ENCODE data around the gene STARD8. TPM values are rescaled to one million over a fixed set of nuclear protein-coding genes. Genes with fewer than 3 reads are reported as not detected.
"Not testable (repeated sequence)": the region's sequence is repeated elsewhere in the genome, so short reads cannot be mapped to it uniquely, and the experiment has no call there.

STARD8 gene
- polyA plus RNA-seq, 4 donors: 11.4 to 21.2 (median 17.3) TPM

DNA sequence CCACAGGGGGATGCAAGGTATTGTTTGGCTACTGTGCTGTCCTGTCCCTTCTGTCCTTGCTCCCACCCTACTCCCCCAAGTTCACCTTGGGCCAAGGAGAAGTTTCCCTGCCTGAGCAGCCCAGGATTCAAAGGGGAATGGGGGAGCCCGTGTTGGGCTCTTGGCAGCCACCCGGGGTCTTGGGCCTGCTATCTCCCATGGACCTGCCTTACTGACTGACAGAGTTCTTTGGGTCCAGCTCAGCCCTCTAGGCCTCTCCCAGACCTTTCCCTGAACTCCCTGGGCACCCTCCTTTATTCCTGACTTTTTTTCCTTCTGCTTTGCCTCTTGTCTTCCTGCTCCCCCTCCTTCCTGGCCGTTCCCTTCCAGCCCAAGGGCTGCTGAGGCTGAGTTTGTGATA is 67.4 kb downstream of the STARD8 start:
- no peak for DNase-seq (ENCODE audit: low read depth in 4 of 4, low spot score in 3 of 4)

DNA sequence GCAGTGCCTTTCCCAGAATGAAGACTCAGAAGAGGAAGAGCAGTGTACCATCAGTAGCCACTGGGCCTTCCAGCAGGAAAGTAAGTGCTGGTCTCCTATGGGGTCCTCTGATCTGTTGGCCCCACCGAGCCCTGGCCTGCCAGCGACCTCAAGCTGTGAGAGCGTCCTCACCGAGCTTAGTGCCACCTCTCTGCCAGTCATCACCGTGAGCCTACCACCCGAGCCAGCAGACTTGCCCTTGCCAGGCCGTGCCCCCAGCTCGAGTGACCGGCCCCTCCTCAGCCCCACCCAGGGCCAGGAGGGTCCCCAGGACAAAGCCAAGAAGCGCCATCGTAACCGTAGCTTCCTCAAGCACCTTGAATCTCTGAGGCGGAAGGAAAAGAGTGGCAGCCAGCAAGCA is 69.7 kb downstream of the STARD8 start:
- DNase-seq (ENCODE audit: low read depth in 4 of 4, low spot score in 3 of 4): no peak

DNA sequence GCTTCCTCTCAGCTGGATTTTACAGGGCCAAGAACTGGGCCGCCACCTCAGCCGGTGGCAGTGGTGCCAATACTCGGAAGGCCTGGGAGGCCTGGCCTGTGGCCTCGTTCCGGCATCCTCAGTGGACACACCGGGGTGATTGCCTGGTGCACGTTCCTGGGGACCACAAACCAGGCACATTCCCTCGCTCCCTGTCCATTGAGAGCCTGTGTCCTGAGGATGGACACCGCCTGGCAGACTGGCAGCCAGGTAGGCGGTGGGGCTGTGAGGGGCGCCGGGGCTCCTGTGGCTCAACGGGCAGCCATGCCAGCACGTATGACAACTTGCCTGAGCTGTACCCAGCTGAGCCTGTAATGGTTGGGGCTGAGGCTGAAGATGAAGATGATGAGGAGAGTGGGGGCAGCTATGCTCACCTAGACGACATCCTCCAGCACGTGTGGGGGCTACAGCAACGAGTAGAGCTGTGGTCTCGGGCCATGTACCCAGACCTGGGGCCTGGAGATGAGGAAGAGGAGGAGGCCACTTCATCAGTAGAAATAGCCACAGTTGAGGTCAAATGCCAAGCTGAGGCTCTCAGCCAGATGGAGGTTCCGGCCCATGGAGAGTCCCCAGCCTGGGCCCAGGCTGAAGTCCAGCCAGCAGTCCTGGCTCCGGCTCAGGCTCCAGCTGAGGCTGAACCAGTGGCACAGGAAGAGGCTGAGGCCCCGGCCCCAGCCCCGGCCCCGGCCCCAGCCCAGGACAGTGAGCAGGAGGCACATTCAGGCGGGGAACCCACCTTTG is 70.4 kb downstream of the STARD8 start:
- no peak for DNase-seq (ENCODE audit: low read depth in 4 of 4, low spot score in 3 of 4)

DNA sequence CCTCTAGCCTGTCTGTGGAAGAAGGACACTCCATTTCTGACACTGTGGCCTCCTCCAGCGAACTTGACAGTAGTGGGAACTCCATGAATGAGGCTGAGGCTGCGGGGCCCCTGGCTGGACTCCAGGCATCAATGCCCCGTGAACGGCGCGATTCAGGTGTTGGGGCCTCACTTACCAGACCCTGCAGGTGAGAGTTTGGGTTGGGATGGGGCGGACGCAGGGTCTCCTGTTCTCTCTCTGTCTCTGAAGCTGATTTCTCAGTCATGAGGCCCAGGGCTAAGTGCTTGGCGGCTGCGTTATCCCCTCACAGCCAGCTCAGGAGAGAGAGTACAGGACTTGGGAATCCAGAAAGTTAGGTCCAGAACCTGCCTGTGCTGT is 71.0 kb downstream of the STARD8 start:
- DNase-seq (ENCODE audit: low read depth in 4 of 4, low spot score in 3 of 4): no peak

DNA sequence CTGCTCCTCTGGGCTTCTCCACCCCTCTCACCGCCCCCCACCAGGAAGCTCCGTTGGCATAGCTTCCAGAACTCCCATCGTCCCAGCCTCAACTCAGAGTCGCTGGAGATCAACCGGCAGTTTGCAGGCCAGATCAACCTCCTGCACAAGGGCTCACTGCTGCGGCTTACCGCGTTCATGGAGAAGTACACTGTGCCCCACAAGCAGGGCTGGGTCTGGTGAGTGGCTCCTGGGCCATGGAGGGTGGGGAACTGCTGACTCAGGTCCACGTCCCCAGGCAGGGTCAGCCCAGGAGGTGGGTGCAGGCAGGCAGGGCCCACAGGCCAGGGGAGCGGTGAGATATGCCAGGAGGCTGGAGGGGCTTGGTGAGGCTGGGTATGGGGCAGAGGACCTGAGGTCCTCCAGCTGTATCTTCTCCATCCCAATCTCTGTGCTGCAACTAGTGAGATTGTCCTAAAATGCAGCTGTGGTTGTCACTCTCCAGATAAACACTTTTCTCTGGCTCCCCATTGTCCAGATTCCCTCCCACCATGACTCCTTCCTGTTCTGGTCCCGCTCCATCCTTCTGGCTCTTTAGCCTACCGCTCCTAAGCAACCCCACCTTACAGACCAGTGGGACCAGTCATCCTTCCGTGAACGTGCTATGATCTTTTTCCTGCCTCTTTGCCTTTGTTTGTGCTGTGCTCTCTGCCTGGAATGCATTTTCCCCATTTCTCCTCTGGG is 71.9 kb downstream of the STARD8 start:
- no peak for DNase-seq (ENCODE audit: low read depth in 4 of 4, low spot score in 3 of 4)

DNA sequence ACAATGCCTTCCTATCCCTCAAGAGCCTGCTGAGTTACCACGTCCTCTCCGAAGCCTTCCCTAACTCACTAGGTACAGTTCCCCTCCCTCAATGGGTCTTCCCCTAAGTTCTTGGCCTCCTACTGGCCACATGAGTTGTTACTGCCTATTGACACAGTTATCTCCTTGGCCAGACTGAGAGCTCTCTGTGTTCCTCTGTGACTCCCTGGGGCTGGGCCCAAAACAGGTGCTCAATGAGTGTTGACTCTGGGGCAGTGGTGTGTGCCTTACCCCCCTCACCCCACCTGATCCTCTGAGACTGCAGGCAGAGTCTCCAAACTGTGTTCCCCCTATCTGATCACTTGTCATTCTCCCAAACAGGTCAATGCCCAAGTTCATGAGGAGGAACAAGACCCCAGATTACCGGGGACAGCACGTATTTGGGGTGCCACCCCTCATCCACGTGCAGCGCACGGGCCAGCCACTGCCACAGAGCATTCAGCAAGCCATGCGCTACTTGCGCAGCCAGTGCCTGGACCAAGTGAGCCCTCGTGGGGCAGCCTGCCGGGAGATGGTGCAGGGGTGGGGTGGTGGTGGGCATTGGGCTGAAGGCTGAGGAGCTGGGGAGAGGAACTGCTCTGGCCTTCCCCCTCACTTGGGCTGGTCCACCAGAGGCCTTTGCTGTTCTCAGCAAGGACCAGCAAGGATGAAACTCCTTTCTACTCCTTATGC is 72.6 kb downstream of the STARD8 start:
- DNase-seq (ENCODE audit: low read depth in 4 of 4, low spot score in 3 of 4): no peak

DNA sequence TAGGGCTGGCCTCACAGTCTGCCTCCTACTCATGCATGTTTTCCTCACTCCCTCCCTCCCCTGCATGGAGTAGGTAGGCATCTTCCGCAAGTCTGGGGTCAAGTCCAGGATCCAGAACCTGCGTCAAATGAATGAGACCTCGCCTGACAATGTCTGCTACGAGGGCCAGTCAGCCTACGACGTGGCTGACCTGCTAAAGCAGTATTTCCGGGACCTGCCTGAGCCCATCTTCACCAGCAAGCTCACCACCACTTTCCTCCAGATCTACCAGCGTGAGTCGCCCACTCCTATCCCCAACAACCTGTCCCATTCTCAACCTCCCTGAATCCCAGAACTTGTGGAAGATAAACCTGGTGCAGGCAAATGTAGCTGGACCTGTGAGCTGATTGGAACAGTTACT is 73.4 kb downstream of the STARD8 start:
- DNase-seq (ENCODE audit: low read depth in 4 of 4, low spot score in 3 of 4): no peak

DNA sequence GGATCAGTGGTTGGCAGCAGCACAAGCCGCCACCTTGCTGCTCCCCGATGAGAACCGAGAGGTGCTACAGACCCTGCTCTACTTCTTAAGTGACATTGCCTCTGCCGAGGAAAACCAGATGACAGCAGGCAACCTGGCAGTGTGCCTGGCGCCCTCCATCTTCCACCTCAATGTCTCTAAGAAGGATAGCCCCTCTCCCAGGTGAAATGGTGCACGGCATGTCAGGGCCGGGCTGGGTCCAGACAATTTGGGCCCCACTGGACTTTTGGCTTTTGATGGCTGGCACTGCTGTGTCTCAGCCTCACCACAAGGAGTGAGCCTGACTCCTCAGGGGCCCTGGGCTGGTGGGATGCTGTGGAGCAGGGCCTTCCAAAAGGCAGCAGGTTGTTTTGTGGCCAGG is 74.1 kb downstream of the STARD8 start:
- no peak for DNase-seq (ENCODE audit: low read depth in 4 of 4, low spot score in 3 of 4)

DNA sequence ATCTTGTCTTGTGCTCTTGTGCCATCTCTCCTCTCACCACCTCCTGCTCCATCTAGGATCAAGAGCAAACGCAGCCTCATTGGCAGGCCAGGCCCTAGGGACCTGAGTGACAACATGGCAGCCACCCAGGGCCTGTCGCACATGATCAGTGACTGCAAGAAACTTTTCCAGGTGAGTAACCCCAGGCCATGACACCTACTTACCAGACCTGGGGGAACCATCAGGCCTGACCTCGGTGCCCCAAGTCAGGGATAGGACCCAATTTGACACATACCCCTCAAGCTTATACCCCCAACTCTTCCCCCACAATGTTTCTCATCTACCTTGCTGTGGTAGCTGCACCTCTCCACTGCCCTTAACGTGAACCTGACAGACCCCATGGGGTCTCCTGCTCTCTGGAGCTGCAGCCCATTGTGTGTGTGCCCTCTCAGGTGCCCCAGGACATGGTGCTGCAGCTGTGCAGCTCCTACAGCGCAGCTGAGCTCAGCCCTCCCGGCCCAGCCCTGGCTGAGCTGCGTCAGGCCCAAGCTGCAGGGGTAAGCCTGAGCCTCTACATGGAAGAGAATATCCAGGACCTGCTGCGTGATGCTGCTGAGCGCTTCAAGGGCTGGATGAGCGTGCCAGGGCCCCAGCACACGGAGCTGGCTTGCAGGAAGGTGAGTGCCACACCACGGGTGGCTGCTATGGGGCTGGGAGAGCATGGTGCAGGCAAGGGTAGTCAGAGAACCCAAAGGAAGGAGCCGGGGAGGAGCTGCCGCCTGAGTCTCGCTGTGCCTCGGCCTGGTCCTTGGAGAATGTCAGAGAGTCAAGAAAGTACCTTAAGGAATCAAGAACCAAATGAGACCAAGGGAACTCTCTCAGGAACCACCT is 74.8 kb downstream of the STARD8 start:
- no peak for DNase-seq (ENCODE audit: low read depth in 4 of 4, low spot score in 3 of 4)

DNA sequence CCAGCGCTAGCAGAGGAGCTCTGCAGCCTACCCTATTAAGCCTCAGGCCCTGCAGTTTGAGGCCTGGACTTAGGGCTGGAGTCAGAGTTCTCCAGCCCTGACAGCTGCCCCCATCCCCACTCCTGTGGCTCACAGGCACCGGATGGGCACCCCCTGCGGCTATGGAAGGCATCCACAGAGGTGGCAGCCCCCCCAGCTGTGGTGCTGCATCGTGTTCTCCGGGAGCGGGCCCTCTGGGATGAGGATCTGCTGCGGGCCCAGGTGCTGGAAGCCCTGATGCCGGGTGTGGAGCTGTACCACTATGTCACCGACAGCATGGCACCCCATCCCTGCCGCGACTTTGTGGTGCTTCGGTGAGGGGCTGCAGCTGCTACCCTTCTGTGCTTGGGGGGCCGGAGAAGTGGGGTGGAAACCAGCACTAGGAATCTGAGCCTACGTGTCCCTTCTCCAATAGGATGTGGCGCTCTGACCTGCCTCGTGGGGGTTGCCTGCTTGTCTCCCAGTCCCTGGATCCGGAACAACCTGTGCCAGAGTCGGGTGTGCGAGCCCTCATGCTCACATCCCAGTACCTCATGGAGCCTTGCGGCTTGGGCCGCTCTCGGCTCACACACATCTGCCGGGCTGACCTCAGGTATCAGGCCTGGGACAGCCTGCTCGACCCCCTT is 76.2 kb downstream of the STARD8 start:
- DNase-seq (ENCODE audit: low read depth in 4 of 4, low spot score in 3 of 4): no peak

DNA sequence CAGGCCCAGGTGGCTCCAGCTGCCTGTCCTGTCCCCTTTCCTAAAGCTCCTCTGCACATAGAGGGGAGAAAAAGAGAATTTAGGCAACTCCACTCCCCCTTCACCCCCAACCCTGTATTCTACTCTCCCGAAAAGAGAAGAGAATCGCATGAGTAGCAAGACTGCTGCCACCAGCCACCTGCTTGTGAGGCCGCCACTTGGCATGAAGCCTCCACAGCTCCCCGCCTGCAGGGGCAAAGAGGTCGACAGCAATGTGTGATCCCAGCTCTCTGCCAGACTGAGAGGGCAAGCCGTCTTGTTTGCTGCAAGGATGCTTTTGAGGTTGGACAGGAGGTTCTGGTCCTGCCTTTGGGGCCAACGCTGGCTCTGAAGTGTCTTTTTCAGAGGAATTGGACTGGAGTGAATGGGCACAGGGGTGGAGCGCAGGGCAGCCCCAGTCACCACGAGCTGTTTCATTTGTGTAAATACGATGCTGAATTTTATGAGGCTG is 77.1 kb downstream of the STARD8 start:
- DNase-seq (ENCODE audit: low read depth in 4 of 4, low spot score in 3 of 4): no peak

DNA sequence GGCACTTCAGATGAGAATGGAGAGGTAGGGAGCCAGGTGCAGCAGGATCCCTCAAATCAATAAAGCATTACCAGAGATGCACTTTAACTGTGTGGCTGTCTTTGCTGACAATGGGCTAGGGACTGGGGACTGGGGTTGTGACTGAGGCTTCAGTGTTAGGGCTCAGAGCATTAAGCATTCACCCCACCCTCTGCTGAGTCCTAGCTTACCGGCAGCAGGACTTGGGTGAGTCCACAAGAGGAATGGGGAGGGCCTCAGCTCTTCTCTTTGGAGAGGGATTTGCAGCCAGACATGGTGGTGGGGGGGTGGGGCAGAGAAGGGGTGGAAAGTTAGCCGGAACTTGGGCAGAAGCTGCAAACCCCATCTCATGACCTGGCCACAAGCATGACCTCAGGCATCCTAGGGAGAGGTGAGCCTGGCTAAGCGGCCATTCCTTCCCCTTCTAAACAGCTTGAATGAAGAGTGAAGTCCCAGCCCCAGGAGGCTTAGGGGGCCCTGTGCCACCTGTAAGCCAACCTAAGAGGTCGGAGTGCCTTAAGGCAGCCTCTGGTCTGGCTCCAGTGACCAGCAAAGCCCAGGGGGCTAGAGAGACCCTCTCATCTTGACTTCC is 78.4 kb downstream of the STARD8 start:
- no peak for DNase-seq (ENCODE audit: low read depth in 4 of 4, low spot score in 3 of 4)

DNA sequence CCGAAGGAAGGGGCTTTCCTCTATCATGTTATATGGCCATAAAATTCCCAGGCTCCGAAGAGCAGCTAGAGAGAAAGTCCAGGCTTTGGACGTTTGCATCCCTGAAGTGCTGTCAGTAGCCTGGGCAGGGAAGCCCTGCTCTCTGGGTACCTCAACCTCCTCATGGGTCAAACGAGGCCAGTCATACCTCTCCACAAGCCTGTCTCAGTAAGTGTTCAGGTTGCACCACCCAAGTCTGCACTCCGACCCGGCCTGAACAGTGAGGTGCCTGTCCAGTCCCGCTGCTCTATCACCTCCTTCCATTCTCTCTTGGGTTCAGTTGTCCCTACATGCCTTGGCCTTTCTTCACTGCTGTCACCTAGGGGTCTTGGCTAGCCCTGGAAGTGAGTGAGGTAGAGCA is 78.9 kb downstream of the STARD8 start:
- no peak for DNase-seq (ENCODE audit: low read depth in 4 of 4, low spot score in 3 of 4)

DNA sequence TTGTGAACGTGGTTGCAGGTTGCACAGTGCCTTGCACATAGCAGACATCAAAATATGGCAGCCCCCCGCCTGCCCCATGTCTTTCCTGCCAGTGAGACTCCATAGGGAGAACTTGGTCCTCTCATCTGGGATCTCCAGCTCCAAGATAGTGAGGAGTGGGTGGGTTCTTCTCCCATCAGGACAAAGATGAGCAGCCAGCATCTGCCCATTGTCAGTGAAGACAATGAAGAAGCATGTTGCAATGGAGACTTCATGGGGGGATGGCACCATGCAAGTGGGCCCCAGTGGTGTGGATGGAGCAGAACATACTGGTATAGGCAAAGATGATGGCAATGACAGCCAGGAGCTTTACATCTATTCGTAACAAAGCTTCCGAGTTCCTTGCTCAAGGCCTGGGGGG is 80.2 kb downstream of the STARD8 start:
- no peak for DNase-seq (ENCODE audit: low read depth in 4 of 4, low spot score in 3 of 4)

DNA sequence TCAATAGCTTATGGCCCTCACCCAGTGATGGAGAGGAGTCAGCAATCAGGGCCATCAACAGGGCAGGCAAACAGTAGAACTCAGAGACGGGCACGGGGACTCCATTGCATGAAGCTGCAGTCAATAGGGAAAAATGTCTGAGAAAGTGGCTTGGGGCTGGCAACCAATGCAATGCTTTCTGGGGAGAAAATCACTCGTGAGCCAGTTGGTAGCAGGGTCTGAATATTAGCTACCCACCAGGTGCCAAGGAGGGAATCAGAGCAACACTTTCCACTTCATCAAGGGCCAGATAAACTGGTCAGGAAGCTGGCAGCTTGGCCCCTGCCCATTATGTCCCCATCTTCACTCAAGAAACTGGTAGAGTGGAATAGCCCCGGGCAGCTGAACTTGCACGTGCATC is 80.7 kb downstream of the STARD8 start:
- no peak for DNase-seq (ENCODE audit: low read depth in 4 of 4, low spot score in 3 of 4)

DNA sequence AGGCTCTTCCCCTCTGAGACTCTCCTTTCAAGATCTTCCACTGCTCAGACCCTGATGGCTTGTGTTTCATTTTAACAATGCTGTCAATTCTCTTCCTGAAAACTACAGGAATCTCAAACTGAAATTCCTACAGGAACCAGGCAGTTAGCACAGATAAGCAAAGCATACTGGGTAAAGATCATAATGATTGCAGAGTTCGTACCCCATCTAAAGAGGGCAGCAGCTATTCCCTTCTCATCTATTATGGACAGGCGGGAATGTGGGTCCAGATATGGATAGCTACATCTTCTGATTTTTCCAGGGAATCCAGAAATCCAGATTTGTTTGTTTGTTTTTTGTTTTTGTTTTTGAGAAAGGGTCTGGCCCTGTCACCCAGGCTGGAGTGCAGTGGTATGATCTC is 83.8 kb downstream of the STARD8 start:
- no peak for DNase-seq (ENCODE audit: low read depth in 4 of 4, low spot score in 3 of 4)

DNA sequence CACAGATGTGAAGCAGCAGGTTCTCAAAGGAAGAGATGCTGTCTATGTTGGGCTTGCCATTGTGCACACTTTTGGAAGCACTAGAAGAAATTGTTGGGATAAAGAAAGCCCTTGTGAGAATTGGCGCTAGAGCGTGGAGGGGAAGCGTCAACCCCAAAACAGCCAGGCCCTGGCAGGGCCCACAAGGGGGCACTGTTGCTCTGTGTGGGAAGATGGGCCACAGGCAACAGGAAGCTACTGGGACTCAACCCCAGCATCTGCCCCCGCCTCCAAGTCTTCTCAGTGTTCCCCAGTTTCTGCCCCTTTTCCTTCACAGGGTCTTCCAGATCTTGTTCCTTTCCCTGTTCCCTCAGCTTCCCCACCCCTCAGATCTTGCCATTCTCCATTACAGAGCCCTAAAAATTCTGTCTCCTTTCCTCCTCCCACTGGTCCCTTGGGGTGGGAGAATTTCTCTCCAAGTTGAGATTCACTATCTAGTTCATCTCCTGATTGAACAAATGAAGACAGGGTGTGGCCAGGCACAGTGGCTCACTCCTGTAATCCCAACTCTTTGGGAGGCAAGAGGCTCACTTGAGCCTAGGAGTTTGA is 85.5 kb downstream of the STARD8 start:
- peak in 1 of 4 donors; percentile 0 for DNase-seq (ENCODE audit: low read depth in 4 of 4, low spot score in 3 of 4)

DNA sequence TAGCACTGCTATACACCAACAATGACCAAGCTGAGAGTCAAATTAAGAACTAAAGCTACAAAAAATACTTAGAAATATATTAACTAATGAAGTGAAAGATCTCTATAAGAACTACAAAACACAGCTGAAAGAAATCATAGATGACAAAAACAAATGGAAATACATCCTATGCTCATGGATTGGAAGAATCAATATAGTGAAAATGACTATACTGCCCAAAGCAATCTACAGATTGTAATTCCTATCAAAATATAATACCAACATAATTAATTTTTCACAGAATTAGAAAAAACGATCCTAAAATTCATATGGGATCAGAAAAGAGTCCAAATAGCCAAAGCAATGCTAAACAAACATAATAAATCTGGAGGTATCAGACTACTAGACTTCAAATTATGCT is 87.8 kb downstream of the STARD8 start:
- DNase-seq (ENCODE audit: low read depth in 4 of 4, low spot score in 3 of 4): no peak

DNA sequence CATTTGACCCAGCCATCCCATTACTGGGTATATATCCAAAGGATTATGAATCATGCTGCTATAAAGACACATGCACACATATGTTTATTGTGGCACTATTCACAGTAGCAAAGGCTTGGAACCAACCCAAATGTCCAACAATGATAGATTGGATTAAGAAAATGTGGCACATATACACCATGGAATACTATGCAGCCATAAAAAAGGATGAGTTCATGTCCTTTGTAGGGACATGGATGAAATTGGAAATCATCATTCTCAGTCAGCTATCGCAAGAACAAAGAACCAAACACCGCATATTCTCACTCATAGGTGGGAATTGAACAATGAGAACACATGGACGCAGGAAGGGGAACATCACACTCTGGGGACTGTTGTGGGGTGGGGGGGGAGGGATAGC is 94.4 kb downstream of the STARD8 start:
- not testable (repeated sequence) for DNase-seq (ENCODE audit: low read depth in 4 of 4, low spot score in 3 of 4)

Measured in left renal pelvis (tissue), 4 donors.